SK-N-SH (cell line): Measurements from ENCODE around the gene NAT8L. TPM values are rescaled to one million over a fixed set of nuclear protein-coding genes. Genes with fewer than 3 reads are reported as not detected.

ENCODE experiments used
- CTCF ChIA-PET: fragments of 300-600, 350-600 bp; formaldehyde crosslinking; extraction: SDS; loops from one replicate; lab custom pipeline; 2021; lab: Yijun Ruan, JAX
- POLR2A ChIA-PET: fragments of 350-600 bp; sonication (Branson Sonifier 250); formaldehyde crosslinking; extraction: SDS; loops from one replicate; lab custom pipeline; 2020; ENCODE audit warnings: antibody characterized with exemption, inconsistent platforms; lab: Yijun Ruan, JAX
- DNase-seq: peaks from one replicate; pipeline ENCODE4 v3.0.0; 2012
- H2AFZ ChIP-seq: fragments of 200-600 bp; sonication (generic); 2 replicates; pipeline ENCODE4 v1.8.1; 2016; ENCODE audit warnings: antibody characterized with exemption, mild to moderate bottlenecking, low read depth
- H3F3A ChIP-seq: fragments of 200-600 bp; sonication (generic); replicated peaks from 2 replicates; pipeline ENCODE3; 2016; ENCODE audit warnings: antibody characterized with exemption, mild to moderate bottlenecking; ENCODE audit not compliant: insufficient read depth
- H3K27ac ChIP-seq, 2 experiments: fragments of 200-500 bp in 1 of 2; fragments of 200-600 bp in 1 of 2; sonication (Bioruptor generic) in 1 of 2; sonication (generic), shearing (Covaris generic) in 1 of 2; 2 replicates each; pipeline versions ENCODE4 v1.5.1 to v1.6.1; 2014 to 2016; ENCODE audit warnings: low read depth in 2 of 2, inconsistent platforms in 1 of 2, low read length in 1 of 2, mild to moderate bottlenecking in 1 of 2, mixed read lengths in 1 of 2
- H3K27me3 ChIP-seq: fragments of 200-600 bp; sonication (generic), shearing (Covaris generic); 2 replicates; pipeline ENCODE4 v1.6.1; 2016; ENCODE audit warnings: mixed run types; ENCODE audit not compliant: insufficient read depth
- H3K36me3 ChIP-seq, 2 experiments: fragments of 200-500 bp in 1 of 2; fragments of 200-600 bp in 1 of 2; sonication (Bioruptor generic) in 1 of 2; sonication (generic) in 1 of 2; replicated peaks in 1 of 2; 2 replicates each; pipeline versions ENCODE3 to v1.5.1; 2014 to 2016; ENCODE audit warnings: low read length in 1 of 2, mild to moderate bottlenecking in 1 of 2; ENCODE audit not compliant: insufficient read depth in 2 of 2, control insufficient read depth in 1 of 2
- H3K4me1 ChIP-seq, 2 experiments: fragments of 200-500 bp in 1 of 2; fragments of 200-600 bp in 1 of 2; sonication (Bioruptor generic) in 1 of 2; sonication (generic), shearing (Covaris generic) in 1 of 2; 2 replicates each; pipeline versions ENCODE4 v1.5.1 to v1.6.1; 2014 to 2016; ENCODE audit warnings: low read depth in 1 of 2, low read length in 1 of 2, mixed run types in 1 of 2; ENCODE audit not compliant: insufficient read depth in 2 of 2, control insufficient read depth in 1 of 2
- H3K4me2 ChIP-seq: fragments of 200-600 bp; sonication (generic), shearing (Covaris generic); 2 replicates; pipeline ENCODE4 v1.6.1; 2017; ENCODE audit warnings: mixed run types
- H3K4me3 ChIP-seq, 2 experiments: fragments of 200-500 bp in 1 of 2; fragments of 200-600 bp in 1 of 2; sonication (Bioruptor generic) in 1 of 2; sonication (generic), shearing (Covaris generic) in 1 of 2; 2 replicates each; pipeline versions ENCODE4 v1.5.1 to v1.8.1; 2014 to 2016; ENCODE audit warnings: low read depth in 2 of 2, inconsistent platforms in 1 of 2, low read length in 1 of 2, mild to moderate bottlenecking in 1 of 2, mixed read lengths in 1 of 2, moderate library complexity in 1 of 2
- H3K79me2 ChIP-seq: fragments of 200-600 bp; sonication (generic); 2 replicates; pipeline ENCODE4 v1.8.1; 2017; ENCODE audit warnings: mild to moderate bottlenecking; ENCODE audit not compliant: insufficient read depth
- H3K9ac ChIP-seq: fragments of 200-600 bp; sonication (generic); 2 replicates; pipeline ENCODE4 v1.6.1; 2017; ENCODE audit warnings: mixed run types
- H3K9me2 ChIP-seq: fragments of 200-600 bp; sonication (generic); 2 replicates; pipeline ENCODE4 v1.6.1; 2017; ENCODE audit warnings: mixed run types
- H3K9me3 ChIP-seq: fragments of 200-600 bp; sonication (generic); 2 replicates; pipeline ENCODE4 v1.6.1; 2017; ENCODE audit warnings: mixed run types, mild to moderate bottlenecking, moderate library complexity
- H4K20me1 ChIP-seq: fragments of 200-600 bp; sonication (generic); 2 replicates; pipeline ENCODE4 v1.6.1; 2017; ENCODE audit warnings: mild to moderate bottlenecking, mixed run types; ENCODE audit not compliant: insufficient read depth
- EZH2phosphoT487 ChIP-seq: fragments of 200-600 bp; sonication (generic); IDR thresholded peaks from 2 replicates; pipeline ENCODE4 v1.6.1; 2017; ENCODE audit warnings: low read depth, mixed run types, mild to moderate bottlenecking, antibody characterized with exemption, moderate library complexity, borderline replicate concordance
- FOXM1 ChIP-seq: IDR thresholded peaks from 2 replicates; pipeline ENCODE4 v1.4.0; 2012; ENCODE audit warnings: low read depth, mild to moderate bottlenecking
- MAX ChIP-seq: IDR thresholded peaks from 2 replicates; pipeline ENCODE4 v1.4.0; 2012; ENCODE audit warnings: low read depth
- MEF2A ChIP-seq: IDR thresholded peaks from 2 replicates; pipeline ENCODE4 v1.4.0; 2012; ENCODE audit warnings: low read depth, borderline replicate concordance
- MXI1 ChIP-seq: IDR thresholded peaks from 2 replicates; pipeline ENCODE4 v1.6.1; 2012; ENCODE audit warnings: mild to moderate bottlenecking, low read depth, low read length, improper control_type of control experiment
- NFIC ChIP-seq: IDR thresholded peaks from 2 replicates; pipeline ENCODE4 v1.4.0; 2012; ENCODE audit warnings: borderline replicate concordance
- POLR2AphosphoS5 ChIP-seq: IDR thresholded peaks from 2 replicates; pipeline ENCODE4 v1.6.1; 2012; ENCODE audit warnings: low read depth, low read length
- RCOR1 ChIP-seq: fragments of 150-350 bp; IDR thresholded peaks from 2 replicates; pipeline ENCODE4 v1.6.1; 2017; ENCODE audit warnings: antibody characterized with exemption, low read length
- RFX5 ChIP-seq: IDR thresholded peaks from 2 replicates; pipeline ENCODE4 v1.6.1; 2012; ENCODE audit warnings: mild to moderate bottlenecking, improper control_type of control experiment, low read length
- RXRA ChIP-seq: IDR thresholded peaks from 2 replicates; pipeline ENCODE4 v1.4.0; 2012; ENCODE audit warnings: low read depth, mild to moderate bottlenecking, borderline replicate concordance
- TCF12 ChIP-seq: IDR thresholded peaks from 2 replicates; pipeline ENCODE4 v1.4.0; 2012
- TEAD4 ChIP-seq: IDR thresholded peaks from 2 replicates; pipeline ENCODE4 v1.4.0; 2012; ENCODE audit warnings: mild to moderate bottlenecking, borderline replicate concordance; ENCODE audit not compliant: insufficient read depth
- YY1 ChIP-seq: IDR thresholded peaks from 2 replicates; pipeline ENCODE4 v1.4.0; 2012; ENCODE audit warnings: low read depth, mild to moderate bottlenecking
- WGBS: methylation state at CpG from one replicate; pipeline ENCODE4 v1.1.6; 2017; ENCODE audit warnings: low lambda C conversion rate; 5-methylcytosine and 5-hydroxymethylcytosine counted together
- polyA plus RNA-seq, 3 experiments: library from polyadenylated mRNA; depleted of rRNA; stranded (reverse); fragments of >200 nt; gene quantifications; 2 replicates each; pipeline ENCODE4 v1.2.3, GENCODE V29; 2012
- TF ChIP-seq, protein P1 (sequence below): IDR thresholded peaks from 2 replicates; pipeline ENCODE4 v1.6.1; 2012; ENCODE audit warnings: mild to moderate bottlenecking, low read depth, low read length, moderate library complexity
- TF ChIP-seq, protein P2 (sequence below): IDR thresholded peaks from 2 replicates; pipeline ENCODE4 v1.4.0; 2012; ENCODE audit warnings: low read depth, borderline replicate concordance
- TF ChIP-seq, protein P3 (sequence below): fragments of 150-350 bp; IDR thresholded peaks from 2 replicates; pipeline ENCODE4 v1.6.1; 2016; ENCODE audit warnings: mild to moderate bottlenecking, low read depth, low read length
- TF ChIP-seq, protein P4 (sequence below): IDR thresholded peaks from 2 replicates; pipeline ENCODE4 v1.4.0; 2012; ENCODE audit warnings: low read depth, borderline replicate concordance

The NAT8L gene
- polyA plus RNA-seq, 1 of the 3 experiments (the other 2 are of a cell fraction): 0.43 TPM

- H2AFZ ChIP-seq: no peak overlapping the region
- H4K20me1 ChIP-seq: no peaks in the 10 kb centered on the region
- H3K9me2 ChIP-seq: no peaks in the 10 kb centered on the region
- WGBS: 15% methylated on average over 2 of the region's 2 CpGs
- no peaks in the 10 kb centered on the region for H3K79me2 ChIP-seq
- no peak overlapping the region for H3K4me3 ChIP-seq
- H3K27ac ChIP-seq: no peak overlapping the region
- H3K9ac ChIP-seq: no peak overlapping the region
- no peak for DNase-seq
- H3F3A ChIP-seq: no peaks in the 10 kb centered on the region
- H3K9me3 ChIP-seq: no peaks in the 10 kb centered on the region
- no peaks in the 10 kb centered on the region for H3K4me1 ChIP-seq
- CTCF ChIA-PET: no interaction called here
- H3K36me3 ChIP-seq: no peaks in the 10 kb centered on the region
- POLR2A ChIA-PET: no interaction called here
- H3K4me2 ChIP-seq: no peak overlapping the region
- no peak for TF ChIP-seq MAX
- TF ChIP-seq RXRA: no peak
- no peak for TF ChIP-seq RCOR1
- TF ChIP-seq POLR2AphosphoS5: no peak
- TF ChIP-seq RFX5: no peak
- TF ChIP-seq, protein P1, sequence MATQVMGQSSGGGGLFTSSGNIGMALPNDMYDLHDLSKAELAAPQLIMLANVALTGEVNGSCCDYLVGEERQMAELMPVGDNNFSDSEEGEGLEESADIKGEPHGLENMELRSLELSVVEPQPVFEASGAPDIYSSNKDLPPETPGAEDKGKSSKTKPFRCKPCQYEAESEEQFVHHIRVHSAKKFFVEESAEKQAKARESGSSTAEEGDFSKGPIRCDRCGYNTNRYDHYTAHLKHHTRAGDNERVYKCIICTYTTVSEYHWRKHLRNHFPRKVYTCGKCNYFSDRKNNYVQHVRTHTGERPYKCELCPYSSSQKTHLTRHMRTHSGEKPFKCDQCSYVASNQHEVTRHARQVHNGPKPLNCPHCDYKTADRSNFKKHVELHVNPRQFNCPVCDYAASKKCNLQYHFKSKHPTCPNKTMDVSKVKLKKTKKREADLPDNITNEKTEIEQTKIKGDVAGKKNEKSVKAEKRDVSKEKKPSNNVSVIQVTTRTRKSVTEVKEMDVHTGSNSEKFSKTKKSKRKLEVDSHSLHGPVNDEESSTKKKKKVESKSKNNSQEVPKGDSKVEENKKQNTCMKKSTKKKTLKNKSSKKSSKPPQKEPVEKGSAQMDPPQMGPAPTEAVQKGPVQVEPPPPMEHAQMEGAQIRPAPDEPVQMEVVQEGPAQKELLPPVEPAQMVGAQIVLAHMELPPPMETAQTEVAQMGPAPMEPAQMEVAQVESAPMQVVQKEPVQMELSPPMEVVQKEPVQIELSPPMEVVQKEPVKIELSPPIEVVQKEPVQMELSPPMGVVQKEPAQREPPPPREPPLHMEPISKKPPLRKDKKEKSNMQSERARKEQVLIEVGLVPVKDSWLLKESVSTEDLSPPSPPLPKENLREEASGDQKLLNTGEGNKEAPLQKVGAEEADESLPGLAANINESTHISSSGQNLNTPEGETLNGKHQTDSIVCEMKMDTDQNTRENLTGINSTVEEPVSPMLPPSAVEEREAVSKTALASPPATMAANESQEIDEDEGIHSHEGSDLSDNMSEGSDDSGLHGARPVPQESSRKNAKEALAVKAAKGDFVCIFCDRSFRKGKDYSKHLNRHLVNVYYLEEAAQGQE: no peak
- no peak for TF ChIP-seq MEF2A
- H3K27me3 ChIP-seq: 0 out of 2 replicates have a peak, but pooled peaks cover 5% of the 10 kb centered on the region
Observed at GRCh38 chr4:2103843-2104547, 44.9 kb downstream of the NAT8L start.

- Histone ChIP-seq H4K20me1 (no peaks in the 10 kb centered on the region), H3F3A (no peaks in the 10 kb centered on the region), H3K9me3 (no peaks in the 10 kb centered on the region), H2AFZ (no peak overlapping the region), H3K4me1 (no peaks in the 10 kb centered on the region), H3K27me3 (0 out of 2 replicates have a peak, but pooled peaks cover 5% of the 10 kb centered on the region), H3K9me2 (no peaks in the 10 kb centered on the region), H3K79me2 (no peaks in the 10 kb centered on the region), H3K36me3 (no peaks in the 10 kb centered on the region), H3K9ac (no peak overlapping the region), H3K4me2 (no peak overlapping the region), H3K4me3 (no peak overlapping the region), H3K27ac (no peak overlapping the region)
- CTCF ChIA-PET: no interaction called here
- WGBS: 20% methylated on average over 9 of the region's 9 CpGs
- POLR2A ChIA-PET: no interaction called here
- DNase-seq: no peak
- no peak for TF ChIP-seq EZH2phosphoT487
- TF ChIP-seq FOXM1: no peak
- no peak for TF ChIP-seq MEF2A
- no peak for TF ChIP-seq YY1
- no peak for TF ChIP-seq MAX
- TF ChIP-seq, protein P2, sequence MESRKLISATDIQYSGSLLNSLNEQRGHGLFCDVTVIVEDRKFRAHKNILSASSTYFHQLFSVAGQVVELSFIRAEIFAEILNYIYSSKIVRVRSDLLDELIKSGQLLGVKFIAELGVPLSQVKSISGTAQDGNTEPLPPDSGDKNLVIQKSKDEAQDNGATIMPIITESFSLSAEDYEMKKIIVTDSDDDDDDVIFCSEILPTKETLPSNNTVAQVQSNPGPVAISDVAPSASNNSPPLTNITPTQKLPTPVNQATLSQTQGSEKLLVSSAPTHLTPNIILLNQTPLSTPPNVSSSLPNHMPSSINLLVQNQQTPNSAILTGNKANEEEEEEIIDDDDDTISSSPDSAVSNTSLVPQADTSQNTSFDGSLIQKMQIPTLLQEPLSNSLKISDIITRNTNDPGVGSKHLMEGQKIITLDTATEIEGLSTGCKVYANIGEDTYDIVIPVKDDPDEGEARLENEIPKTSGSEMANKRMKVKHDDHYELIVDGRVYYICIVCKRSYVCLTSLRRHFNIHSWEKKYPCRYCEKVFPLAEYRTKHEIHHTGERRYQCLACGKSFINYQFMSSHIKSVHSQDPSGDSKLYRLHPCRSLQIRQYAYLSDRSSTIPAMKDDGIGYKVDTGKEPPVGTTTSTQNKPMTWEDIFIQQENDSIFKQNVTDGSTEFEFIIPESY: no peak
- no peak for TF ChIP-seq MXI1
- TF ChIP-seq, protein P3, sequence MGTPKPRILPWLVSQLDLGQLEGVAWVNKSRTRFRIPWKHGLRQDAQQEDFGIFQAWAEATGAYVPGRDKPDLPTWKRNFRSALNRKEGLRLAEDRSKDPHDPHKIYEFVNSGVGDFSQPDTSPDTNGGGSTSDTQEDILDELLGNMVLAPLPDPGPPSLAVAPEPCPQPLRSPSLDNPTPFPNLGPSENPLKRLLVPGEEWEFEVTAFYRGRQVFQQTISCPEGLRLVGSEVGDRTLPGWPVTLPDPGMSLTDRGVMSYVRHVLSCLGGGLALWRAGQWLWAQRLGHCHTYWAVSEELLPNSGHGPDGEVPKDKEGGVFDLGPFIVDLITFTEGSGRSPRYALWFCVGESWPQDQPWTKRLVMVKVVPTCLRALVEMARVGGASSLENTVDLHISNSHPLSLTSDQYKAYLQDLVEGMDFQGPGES: no peak
- no peak for TF ChIP-seq RCOR1
- no peak for TF ChIP-seq NFIC
- TF ChIP-seq, protein P4, sequence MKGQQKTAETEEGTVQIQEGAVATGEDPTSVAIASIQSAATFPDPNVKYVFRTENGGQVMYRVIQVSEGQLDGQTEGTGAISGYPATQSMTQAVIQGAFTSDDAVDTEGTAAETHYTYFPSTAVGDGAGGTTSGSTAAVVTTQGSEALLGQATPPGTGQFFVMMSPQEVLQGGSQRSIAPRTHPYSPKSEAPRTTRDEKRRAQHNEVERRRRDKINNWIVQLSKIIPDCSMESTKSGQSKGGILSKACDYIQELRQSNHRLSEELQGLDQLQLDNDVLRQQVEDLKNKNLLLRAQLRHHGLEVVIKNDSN: no peak
- no peak for TF ChIP-seq TEAD4
- TF ChIP-seq TCF12: no peak
Observed at GRCh38 chr4:2104556-2105345, 45.6 kb downstream of the NAT8L start.
